Activated CD4-positive, alpha-beta T cell treated with anti-CD3 and anti-CD28 coated beads, Interleukin-2, amount 50 U/mL, for 4 hours (primary cell): ENCODE results near the gene TMEM108.
"Not testable (repeated sequence)": the region's sequence is repeated elsewhere in the genome, so short reads cannot be mapped to it uniquely, and the experiment has no call there.

ENCODE experiments used
- DNase-seq, 2 experiments: peaks; one replicate each; pipeline ENCODE4 v3.0.0-alpha.2; 2020

Gene TMEM108

DNA sequence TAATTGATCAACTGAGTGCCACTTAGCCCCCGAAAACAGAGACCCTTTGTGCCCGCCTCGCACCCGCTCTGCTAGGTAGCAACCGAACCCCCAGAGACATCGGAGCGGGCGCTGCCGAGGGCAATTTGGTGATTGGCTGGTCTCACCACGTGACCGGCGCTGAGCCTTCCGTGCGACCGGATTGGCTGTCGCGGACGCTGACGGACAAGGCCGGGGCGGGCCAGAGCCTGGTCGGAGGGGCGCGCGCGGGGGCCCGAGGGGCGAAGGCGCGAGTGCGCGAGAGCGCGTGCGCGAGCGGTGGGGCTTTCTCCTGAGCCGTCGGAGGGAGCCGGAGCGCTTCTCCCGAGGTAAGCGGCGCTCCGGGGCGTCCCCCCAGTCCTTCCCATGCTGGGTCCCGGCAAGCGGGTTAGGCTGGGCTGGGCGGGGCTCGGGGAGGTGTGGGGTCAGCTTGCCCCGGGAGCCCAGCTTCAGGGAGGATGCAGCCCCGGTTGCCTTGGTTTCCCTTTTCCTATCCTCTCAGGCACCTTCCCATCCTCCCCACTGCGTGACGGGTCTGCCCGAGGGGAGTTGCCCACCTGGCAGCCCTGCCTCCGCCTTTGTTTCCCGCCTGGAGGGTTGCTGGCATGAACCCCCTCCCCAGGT lies at the start of gene TMEM108:
Gene TMEM108 (plus strand): TSS at position 303 of the 642 bp plus-strand sequence.
- DNase-seq: no peak

- DNase-seq: no peak
These were observed 42.2 kb upstream of the TMEM108 start for GRCh38 chr3:132995971-132996370.

DNA sequence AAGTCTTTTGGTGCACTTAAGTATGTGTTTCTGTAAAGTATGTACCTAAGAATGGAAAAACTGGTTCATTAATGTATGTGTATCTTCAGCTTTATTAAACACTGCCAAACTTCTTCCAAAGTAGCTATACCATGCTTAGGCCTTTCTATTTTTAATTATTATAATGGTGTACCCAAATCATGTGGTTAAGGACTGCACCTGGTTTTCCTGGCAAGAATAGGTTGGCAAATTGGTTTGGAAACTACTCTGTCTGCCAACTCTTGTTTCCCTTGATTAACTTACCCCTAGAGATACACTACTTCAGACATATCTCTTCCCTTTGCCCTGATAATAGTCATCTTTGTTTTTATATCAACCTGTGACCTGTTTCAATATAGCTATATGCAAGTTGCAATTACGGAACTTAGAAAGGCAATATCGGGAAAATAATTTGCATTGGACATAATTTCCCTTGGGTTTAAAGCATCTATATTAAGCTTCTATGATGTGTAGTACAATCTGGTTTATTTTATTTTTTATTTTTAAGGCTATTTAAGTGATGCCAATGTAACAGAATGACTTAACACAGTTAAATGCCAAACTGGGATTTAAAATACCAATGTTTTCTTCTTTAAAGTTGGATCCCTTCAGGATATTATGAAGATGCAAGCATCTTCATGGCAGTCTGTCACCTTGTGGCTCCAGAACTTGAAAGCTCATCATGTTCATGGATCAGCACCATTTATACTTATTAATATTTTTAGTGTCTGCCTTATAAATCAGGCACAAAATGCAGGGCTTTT lies 40.6 kb upstream of the TMEM108 start:
- DNase-seq: no peak

GRCh38 chr3:133005032-133005431 lies 33.2 kb upstream of the TMEM108 start:
- not testable (repeated sequence) for DNase-seq

DNA sequence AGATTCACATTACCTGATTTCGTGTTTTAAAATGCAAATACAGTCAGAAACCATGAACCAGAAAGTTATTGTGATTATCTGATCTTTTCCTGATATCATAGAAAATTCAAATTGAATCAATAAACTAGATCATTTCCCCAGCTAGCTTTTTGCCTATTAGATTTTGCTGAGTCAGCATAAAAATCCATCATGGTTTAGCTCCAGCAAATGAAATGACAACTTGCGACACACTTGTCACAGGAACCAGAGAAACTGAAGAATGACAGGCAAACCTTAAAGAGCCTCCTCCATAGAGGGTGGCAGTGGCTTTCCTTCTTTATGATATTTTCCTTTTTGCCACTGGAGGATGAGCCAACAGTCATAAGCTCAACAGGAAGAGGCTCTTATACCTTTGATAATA lies 30.6 kb upstream of the TMEM108 start:
- no peak for DNase-seq

DNA sequence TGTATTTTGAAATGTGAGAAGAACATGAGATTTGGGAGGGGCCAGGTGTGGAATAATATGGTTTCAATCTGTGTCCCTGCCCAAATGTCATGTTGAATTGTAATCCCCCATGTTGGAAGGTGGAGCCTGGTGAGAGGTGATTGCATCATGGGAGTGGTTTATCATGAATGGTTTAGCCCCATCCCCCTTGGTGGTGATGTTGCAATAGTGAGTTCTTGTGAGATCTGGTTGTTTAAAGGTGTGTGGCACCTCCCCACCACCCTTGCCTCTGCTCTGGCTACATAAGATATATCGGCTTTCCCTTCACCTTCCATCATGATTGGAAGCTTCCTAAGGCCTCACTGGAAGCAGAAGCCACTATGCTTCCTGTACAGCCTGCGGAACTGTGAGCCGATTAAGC lies 23.9 kb upstream of the TMEM108 start:
- no peak for DNase-seq

GRCh38 chr3:133015573-133015972 lies 22.6 kb upstream of the TMEM108 start:
- not testable (repeated sequence) for DNase-seq

DNA sequence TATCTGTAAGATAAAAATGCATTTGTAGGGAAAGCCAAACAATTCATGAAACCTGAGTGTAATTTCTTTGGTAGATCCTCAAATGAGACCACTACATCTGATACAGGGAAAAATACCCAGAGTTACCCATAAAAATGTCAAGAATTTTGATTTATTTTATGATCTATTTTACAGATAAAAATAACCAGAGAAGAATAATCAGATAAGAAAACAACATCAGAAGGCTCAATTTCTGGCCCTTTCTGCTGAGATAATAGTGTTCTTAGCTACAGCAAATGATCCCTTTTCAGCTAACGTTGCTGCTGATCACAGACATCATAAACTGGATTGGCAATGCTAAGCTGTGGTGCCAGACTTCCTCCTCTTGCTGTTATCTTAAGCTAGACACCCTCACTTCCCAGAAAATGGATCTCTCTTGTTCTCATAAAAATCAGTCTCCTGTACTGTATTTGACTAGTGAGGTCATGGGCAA lies 21.3 kb upstream of the TMEM108 start:
- DNase-seq: no peak

GRCh38 chr3:133018921-133019320 lies 19.3 kb upstream of the TMEM108 start:
- no peak for DNase-seq

DNA sequence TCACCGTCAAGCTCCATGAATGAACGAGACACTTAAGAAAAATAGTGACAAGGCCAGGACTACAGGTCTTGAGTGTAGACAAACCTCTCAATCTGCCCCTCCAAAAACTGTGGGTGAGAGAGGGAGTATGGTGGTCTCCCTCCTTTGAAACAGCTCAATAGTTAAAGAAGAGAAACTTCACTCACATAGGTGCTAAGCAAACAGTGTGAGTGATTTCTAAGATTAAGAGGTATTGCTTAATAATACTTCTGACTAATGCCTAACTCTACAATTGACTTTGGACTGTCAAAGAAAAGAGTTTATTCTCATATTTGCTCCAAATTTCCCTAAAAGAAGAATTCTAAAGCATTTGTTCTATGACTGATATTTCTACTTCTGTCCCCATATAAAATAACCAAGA lies 17.0 kb upstream of the TMEM108 start:
- no peak for DNase-seq

DNA sequence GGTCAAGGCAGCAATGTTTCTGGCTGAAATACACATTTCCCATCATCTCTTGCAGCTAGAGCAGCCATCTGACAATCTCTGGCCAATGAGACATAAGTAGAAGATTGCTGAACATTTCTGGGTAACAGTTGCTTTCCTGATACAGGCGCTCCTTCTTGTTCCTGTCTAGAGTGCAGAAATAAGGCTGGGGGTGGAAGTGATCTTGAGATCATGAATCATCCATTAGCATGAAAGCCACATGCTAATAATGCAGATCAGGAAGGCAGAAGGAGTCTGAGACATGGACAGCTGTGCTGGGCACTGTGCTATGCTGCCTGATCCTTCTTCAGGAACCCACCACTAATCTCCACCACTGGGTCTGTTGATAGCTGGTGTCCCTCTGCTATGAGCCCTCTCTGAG lies 14.8 kb upstream of the TMEM108 start:
- DNase-seq: no peak

DNA sequence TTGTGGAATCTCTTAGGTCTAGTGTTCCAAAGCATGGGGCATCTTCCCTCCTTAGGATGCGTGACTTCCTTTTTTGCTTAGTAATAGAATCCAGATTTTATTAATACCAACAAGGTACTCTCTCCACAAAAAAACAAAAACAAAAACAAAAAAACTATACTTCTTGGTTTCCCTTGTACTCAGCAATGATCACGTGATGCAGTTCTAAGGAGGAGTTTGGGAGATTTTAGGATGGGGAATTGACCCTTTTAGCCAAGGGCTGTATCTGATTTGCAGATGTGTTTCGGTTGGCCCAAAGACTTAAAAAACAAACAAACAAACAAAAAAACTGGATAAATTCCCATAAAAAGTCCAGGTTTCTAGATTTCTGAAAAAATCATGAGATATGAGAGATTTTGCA lies 12.6 kb upstream of the TMEM108 start:
- no peak for DNase-seq

DNA sequence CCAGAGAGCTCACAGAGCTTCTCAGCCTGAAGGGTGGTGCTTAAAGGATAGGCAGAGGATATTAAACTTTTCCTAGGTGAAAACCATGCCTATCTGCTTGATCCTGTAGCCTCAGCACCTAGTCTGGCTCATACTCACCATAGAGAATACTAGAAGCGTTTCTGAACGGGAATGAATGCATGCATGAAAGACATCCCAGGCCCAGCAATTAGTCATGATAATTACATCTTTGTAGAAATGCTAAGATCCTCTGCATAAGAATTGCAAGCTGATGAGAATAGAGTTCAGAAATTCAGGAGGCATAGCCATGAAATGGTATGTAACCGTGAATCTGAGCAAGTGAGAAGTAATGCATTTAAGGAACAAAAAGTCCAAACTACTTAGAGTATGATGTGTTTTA lies 5.9 kb upstream of the TMEM108 start:
- no peak for DNase-seq

DNA sequence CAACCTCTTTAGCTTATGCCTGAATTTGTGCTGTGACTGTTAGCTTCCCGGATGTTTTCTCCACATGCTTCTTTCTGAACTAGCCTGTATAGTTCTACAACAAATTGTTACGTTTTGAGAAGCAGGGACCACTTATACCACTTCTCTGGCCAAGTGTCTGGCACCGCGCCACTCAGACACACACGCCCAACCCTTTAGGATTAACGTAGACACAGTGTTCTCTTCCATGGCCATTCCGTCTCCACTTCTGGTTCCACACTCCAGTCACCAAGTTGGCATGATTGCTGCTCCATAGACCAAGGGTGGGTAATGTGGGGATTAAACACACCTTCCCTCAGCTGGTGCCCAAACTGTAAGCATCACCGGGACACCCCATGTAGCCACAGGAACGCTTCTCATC lies 755 bp upstream of the TMEM108 start:
- no peak for DNase-seq

DNA sequence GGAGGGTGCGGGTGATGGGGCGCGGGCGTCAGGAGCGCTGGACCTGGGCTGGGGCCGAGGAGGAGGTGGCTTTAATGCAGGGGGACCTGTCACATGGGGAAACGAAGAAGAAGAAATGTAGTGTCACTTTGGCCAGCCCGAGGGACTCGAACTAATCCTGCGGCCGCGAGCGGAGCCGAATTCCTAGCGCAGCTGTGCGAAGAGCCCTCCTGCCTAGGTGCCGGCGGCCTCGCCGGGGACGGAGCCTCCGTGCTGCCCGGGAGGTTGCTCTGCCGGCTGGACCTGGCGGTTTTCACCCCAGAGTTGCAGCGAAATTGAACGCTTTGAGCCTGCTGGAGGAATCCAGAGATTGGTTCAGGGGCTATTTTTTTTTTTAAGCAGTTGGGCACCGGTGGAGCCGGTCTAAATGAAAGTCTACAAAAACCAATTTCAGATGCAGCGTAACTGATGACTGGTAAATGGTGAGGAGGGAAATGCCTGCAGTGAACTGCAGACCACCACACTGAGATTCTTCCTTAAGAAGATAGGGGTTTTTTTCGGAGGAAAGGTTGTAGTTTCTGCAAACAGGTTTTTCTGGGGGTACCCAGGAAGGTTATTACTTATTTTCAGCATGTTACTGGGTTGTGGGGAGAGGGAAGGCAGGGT lies 662 bp downstream of the TMEM108 start:
- no peak for DNase-seq

GRCh38 chr3:133040696-133041523 lies 2.7 kb downstream of the TMEM108 start:
- DNase-seq: no peak

DNA sequence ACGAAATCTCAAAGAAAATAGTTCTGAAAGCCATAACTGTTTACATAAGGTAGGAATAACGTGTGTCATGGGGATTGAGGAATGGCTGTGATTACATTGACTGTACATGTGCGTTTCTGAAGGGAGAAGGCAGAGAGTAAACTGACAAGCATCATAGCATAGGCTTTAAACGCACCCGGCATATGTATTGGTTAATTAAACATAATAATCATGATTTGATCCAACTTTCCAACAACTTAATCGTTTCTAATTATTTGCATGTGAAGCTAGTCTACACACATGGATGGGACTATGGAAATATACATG lies 3.3 kb downstream of the TMEM108 start:
- no peak for DNase-seq

- no peak for DNase-seq
These were observed 4.6 kb downstream of the TMEM108 start for GRCh38 chr3:133042778-133043177.

- no peak for DNase-seq
These were observed 9.8 kb downstream of the TMEM108 start for GRCh38 chr3:133047980-133048379.

DNA sequence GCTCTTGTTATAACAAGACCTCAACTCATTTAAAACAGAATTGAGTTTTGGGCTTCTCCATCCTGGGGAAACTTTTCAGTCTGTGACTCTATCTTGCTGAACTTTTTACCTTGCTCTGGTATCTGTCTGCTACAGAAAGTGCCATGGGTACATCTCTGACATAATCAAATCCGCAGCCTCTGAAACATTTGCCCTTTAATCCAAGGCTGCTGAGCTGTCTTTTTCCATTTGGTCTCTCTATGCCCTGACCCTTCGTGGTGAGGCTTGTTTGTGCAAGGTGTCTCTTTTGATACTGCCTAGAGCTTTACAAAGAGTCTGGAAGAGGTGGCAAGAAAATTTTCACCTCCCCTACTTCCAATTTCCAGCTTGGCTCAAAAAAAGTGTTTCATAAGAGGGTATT lies 11.3 kb downstream of the TMEM108 start:
- no peak for DNase-seq

- no peak for DNase-seq
These were observed 12.7 kb downstream of the TMEM108 start for GRCh38 chr3:133050891-133051290.

GRCh38 chr3:133053532-133053931 lies 15.3 kb downstream of the TMEM108 start:
- DNase-seq: no peak

GRCh38 chr3:133054586-133054985 lies 16.4 kb downstream of the TMEM108 start:
- DNase-seq: no peak
